HG03442 (cell line): ENCODE measurements around the gene UBAC2.

Experiments used
- ATAC-seq: cut with Tn5 transposase; IDR thresholded peaks from one replicate; pipeline ENCODE4 v1.9.1; 2021; ENCODE audit warnings: mild to moderate bottlenecking, moderate library complexity; ENCODE audit not compliant: unreplicated experiment

Gene UBAC2

GRCh38 chr13:99200432-99201167, at the start of gene UBAC2:
UBAC2 (plus strand) TSS chr13:99200854; CDS start chr13:99200909, 55 bp downstream.
- ATAC-seq = peak; percentile 70

DNA sequence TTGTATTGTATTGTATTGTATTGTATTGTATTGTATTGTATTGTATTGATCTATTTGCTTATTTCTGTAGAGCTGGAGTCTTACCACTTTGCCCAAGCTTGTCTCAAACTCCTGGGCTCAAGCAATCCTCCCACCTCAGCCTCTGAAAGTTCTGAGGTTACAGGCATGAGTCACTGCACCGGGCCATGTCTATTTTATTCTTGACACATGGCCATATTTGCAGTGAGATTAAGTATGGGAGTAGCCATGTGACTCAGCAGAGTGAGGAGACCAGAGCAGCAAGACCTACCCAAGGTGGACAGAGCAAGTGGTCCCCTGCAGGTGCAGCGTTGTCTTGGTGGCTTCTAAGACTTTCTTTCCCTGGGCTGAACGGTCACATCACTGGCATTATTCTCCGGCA, 49.1 kb upstream of the UBAC2 start:
- peak; percentile 94 for ATAC-seq

DNA sequence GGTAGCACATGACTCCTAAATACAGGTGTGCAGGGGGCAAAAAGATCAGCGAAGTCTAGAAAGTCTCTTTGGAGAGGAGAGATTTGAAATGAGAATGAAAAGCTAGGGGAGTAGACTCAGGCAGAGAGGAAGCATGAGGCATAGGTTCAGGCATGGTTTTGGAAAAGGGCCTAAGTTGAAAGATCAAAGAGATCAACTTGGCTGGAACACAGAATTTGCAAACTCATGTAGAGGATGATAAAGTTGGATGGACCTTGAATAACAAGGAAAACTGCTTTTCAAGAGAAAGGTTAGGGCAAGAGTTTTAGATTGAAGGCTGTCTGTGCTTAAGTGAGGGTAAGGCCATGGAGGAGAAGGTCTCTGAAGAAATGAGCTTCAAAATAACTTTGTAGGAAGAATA, 47.4 kb upstream of the UBAC2 start:
- no peak for ATAC-seq

DNA sequence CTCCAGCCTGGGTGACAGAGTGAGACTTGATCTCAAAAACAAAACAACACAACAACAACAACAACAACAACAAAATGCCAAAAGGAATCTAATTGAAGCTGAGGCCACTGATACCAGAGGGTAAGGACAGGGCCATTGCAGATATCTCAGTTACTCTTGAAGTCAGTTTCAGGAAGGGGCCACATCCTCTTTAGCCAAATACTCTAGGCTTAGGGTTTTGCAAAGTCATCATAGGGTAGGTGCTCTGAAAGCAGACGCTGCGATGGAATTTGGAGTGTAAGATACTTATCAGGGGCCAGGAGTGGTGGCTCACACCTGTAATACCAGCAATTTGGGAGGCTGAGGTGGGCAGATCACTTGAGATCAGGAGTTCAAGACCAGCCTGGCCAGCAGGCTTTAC, 46.6 kb upstream of the UBAC2 start:
- ATAC-seq = no peak

GRCh38 chr13:99155821-99156220, 44.8 kb upstream of the UBAC2 start:
- no peak for ATAC-seq

DNA sequence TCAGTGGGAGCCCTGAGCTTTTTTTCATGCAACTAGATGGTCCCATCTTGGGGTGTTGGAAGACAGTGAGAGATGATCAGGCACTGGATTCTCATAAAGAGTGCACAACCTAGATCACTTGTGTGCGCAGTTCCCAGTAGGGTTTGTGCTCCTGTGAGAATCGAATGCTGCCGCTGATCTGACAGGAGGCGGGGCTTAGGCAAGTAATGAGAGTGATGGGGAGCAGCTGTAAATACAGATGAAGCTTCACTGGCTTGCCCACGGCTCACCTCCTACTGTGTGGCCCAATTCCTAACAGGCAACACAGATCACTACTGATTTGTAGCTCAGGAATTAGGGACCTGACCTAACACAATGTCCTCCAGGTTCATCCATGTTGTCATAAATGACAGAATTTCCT, 43.6 kb upstream of the UBAC2 start:
- no peak for ATAC-seq

DNA sequence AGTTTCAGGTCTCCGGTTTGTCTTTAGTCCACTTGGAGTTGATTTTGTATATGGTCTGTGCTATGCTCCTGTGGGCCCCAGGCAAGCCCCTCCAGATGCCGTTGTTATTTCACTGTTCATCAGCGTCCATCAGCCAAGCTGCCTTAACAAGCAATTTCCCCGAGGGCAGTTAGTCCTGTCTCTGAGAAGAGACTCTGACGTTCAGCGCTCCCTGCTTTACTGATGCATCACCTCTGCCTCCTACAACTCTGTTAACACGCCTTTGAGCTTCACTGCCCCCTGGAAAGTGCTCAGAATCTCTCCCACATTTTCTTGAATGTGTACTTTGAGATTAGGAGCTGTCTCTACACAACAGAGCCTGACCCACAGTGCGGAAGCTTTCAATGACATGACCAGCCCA, 41.8 kb upstream of the UBAC2 start:
- ATAC-seq = no peak

DNA sequence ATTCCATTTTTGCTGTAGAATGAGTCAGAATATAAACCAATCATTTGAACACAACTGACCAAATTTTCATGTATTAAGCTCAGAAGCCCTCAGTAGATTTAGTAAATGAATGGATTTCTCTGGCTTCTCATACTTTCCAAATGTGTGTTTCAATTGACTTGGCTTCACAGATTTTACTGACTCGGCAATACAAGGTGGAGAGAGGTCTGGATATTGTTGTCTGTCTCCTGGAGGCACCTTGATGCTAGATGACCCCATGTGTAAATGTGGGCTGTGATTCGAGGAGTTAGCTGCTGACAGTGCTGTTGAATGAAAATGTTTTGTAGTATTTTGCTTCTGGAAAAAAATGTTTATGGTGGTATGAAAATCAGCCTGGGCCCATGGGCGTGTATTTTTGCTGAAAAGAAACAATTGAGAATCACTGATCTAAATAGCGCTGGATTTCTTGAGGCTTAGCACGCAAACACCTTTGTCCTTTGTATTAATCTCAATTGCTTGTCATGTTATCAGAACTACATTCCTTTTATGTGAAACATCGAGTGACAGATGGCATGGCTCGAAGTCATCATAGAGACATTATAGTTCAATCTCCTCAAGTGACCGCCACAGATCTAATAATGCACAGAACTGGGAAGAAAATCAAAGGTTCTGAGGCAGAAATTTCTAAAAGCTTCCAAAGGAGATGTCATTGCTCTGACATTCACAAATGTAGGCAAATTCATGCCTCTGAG, 41.2 kb upstream of the UBAC2 start:
- ATAC-seq = no peak

GRCh38 chr13:99160415-99160814, 40.2 kb upstream of the UBAC2 start:
- no peak for ATAC-seq

GRCh38 chr13:99161512-99161911, 39.1 kb upstream of the UBAC2 start:
- ATAC-seq = no peak

- no peak for ATAC-seq
These were observed 37.9 kb upstream of the UBAC2 start for GRCh38 chr13:99162567-99163361.

DNA sequence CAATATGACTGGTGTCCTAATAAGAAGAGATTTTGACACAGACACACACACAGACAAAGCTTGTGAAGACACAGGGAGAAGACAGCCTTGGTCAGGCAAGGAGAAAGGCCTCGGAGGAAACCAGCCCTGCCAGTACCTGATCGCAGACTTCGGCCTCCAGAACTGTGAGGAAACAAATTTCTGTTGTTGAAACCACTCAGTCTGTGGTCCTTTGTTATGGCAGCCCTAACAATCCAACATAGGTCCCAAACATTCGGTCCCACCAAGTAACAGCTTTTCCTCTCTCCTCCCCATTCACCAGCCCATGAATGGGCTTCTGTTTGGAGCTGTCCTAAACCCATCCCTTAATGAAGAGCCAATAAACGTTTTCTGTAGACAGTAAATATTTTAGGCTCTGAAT, 36.4 kb upstream of the UBAC2 start:
- no peak for ATAC-seq

DNA sequence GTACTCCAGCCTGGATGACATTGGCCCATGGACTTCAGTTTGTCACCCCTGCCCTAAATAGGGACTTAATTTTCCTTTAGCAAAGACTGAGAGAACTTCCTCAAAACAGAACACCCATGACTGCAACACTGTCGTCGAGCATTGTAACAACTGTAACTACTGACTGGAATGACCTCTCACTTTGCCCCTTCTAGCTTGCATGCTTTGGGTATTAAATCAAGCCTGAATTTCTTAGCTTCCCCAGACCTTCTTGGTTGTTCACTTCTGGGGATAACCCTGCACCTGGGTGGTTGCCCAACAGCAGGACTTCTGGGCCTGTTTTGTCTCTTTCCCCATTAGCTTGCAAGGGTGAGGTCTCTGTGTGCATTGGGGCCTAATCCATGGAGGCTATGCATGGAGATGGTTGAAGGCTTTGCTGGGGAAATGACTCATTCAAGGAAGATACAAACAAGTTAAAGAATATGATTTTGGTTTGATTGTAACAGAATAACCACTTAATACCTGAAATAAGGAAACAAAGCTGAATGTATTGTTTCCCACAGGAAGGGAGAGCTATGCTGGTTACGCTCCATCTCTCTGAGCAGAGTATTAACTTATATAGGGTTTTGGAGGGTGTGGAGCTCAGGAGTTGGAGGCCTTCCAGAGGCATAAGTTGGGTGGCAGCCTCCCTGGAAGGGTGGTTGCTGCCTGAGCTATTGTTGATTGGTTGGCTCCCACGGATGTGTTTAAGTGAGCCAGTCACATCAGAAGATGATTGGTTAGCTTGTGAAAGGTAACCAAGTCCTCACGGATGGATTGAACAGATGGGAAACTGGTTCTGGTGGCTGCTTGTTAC, 34.7 kb upstream of the UBAC2 start:
- ATAC-seq = no peak

DNA sequence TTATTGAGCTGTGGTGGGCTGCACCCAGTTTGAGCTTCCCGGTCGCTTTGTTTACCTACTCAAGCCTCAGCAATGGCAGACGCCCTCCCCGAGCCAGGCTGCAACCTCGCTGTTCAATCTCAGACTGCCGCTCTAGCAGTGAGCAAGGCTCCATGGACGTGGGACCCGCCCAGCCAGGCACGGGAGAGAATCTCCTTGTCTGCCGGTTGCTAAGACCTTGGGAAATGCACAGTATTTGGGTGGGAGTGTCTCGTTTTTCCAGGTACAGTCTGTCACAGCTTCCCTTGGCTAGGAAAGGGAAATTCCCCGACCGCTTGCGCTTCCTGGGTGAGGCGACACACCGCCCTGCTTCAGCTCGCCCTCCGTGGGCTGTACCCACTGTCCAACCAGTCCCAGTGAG, 27.7 kb upstream of the UBAC2 start:
- ATAC-seq = no peak

- ATAC-seq = no peak
These were observed 27.0 kb upstream of the UBAC2 start for GRCh38 chr13:99173606-99174005.

- ATAC-seq = no peak
These were observed 26.0 kb upstream of the UBAC2 start for GRCh38 chr13:99174533-99175100.

GRCh38 chr13:99176309-99177276, 24.1 kb upstream of the UBAC2 start:
- peak; percentile 82 for ATAC-seq

DNA sequence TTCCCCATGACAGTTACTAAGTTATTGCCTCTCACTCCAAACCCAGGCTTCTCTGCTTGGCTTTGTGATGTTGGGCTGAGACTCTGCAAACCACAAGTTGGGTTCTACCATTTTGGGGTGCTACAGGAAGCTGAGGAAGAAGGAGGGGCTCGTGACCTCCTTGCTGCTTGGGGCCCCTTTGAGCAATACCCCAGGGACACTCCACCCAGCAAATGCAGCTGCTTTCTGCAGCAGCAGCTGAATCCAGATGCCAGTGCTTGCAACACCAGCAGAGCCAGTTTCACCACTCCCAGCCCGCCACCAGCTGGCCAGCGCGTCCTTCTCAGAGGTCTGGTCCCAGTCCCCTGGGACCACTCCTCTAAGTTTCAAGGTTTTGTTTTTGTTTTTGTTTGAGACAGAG, 22.0 kb upstream of the UBAC2 start:
- no peak for ATAC-seq

GRCh38 chr13:99179460-99179859, 21.2 kb upstream of the UBAC2 start:
- ATAC-seq = no peak
